ENCODE data around the gene CTDSPL. TPM values are rescaled to one million over a fixed set of nuclear protein-coding genes. Genes with fewer than 3 reads are reported as not detected.

The CTDSPL gene
- total RNA-seq, 2 donors from 2014 or later, result 59.3 to 60.3 TPM

DNA sequence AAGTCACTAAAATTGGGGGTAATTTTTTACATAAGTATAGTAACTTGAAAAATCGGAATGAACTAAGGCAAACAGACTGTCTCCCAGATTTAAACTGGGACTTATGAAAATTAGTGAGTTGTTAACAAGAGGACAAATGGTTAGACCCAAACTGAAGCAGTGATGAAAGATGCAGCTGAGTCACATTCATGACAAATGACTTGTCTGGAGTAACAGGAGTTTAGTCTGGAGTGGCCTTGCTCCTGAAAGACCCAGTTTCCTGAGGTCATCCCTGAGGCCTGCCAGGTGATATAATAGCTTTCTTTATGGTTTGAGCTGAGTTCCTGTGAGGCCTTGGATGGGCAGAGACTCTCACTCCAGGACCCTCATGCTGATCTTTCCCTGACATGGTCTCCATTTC lies 9.6 kb upstream of the CTDSPL start:
- no peak overlapping the region for H3K27ac ChIP-seq
- TF ChIP-seq POLR2AphosphoS5 (IDR thresholded peaks at IDR 0.05) (no peak), POLR2A (IDR thresholded peaks at IDR 0.05) (no peak)
- TF ChIP-seq, protein P1, sequence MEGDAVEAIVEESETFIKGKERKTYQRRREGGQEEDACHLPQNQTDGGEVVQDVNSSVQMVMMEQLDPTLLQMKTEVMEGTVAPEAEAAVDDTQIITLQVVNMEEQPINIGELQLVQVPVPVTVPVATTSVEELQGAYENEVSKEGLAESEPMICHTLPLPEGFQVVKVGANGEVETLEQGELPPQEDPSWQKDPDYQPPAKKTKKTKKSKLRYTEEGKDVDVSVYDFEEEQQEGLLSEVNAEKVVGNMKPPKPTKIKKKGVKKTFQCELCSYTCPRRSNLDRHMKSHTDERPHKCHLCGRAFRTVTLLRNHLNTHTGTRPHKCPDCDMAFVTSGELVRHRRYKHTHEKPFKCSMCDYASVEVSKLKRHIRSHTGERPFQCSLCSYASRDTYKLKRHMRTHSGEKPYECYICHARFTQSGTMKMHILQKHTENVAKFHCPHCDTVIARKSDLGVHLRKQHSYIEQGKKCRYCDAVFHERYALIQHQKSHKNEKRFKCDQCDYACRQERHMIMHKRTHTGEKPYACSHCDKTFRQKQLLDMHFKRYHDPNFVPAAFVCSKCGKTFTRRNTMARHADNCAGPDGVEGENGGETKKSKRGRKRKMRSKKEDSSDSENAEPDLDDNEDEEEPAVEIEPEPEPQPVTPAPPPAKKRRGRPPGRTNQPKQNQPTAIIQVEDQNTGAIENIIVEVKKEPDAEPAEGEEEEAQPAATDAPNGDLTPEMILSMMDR (IDR thresholded peaks at IDR 0.05), result no peak
- H3K4me1 ChIP-seq (replicated peaks), result no peaks in the 10 kb centered on the region
- WGBS, result 98% methylated on average over 1 of the region's 1 CpG
- DNase-seq (ENCODE audit: low spot score), result no peak
- H3K9me3 ChIP-seq, result no peaks in the 10 kb centered on the region
- H3K27me3 ChIP-seq (replicated peaks; ENCODE audit: insufficient read depth), result no peaks in the 10 kb centered on the region
- no peak overlapping the region for H3K4me3 ChIP-seq
- intact Hi-C loops (cut with DNase I), result no loop called here
- no peaks in the 10 kb centered on the region for H3K36me3 ChIP-seq

DNA sequence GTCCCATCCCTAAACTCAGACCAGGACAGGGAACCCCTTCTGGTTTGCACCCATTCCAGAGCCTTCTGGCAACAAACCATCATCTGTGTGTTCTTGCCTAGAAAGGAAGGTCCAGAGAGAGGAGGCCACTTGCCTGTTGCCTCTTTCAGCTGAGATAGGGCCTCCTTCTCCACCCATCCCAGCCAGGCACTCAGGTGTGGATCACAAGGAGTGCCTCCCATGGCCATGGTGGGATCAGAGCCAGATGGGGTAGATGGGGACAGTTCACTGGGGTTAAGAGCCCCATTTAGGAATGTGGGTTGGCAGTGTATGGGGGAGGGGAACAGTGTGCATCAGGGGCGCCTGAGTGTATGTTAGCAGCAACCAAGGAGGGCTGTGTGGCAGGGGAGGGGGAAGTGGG lies 8.9 kb upstream of the CTDSPL start:
- H3K27ac ChIP-seq, result no peak overlapping the region
- no peak for DNase-seq (ENCODE audit: low spot score)
- no peaks in the 10 kb centered on the region for H3K4me1 ChIP-seq (replicated peaks)
- TF ChIP-seq, protein P1 (IDR thresholded peaks at IDR 0.05), result no peak
- no peak for TF ChIP-seq POLR2AphosphoS5 (IDR thresholded peaks at IDR 0.05)
- TF ChIP-seq POLR2A (IDR thresholded peaks at IDR 0.05), result no peak
- H3K4me3 ChIP-seq, result no peak overlapping the region
- no peaks in the 10 kb centered on the region for H3K27me3 ChIP-seq (replicated peaks; ENCODE audit: insufficient read depth)
- WGBS, result 97% methylated on average over 1 of the region's 1 CpG
- no peaks in the 10 kb centered on the region for H3K9me3 ChIP-seq
- intact Hi-C loops (cut with DNase I), result no loop called here
- H3K36me3 ChIP-seq, result no peaks in the 10 kb centered on the region

- Histone ChIP-seq H3K27ac (peak overlapping the region; percentile 68 to 77), H3K4me3 (no peak overlapping the region), H3K9me3 (no peaks in the 10 kb centered on the region), H3K27me3 (replicated peaks; ENCODE audit: insufficient read depth) (no peaks in the 10 kb centered on the region), H3K4me1 (replicated peaks) (no peaks in the 10 kb centered on the region), H3K36me3 (no peaks in the 10 kb centered on the region)
- peak; percentile 95 for TF ChIP-seq POLR2AphosphoS5 (IDR thresholded peaks at IDR 0.05)
- TF ChIP-seq, protein P1 (IDR thresholded peaks at IDR 0.05), result no peak
- intact Hi-C loops (cut with DNase I), result no loop called here
- 39% methylated on average over 11 of the region's 11 CpGs for WGBS
- peak; percentile 97 for DNase-seq (ENCODE audit: low spot score)
Observed at GRCh38 chr3:37853691-37854413, 7.8 kb upstream of the CTDSPL start.

- intact Hi-C loops (cut with DNase I), result loop anchor here (1.0 kb wide), 1 partner anchor 112 kb away; no protein-coding TSS in a partner anchor
- Histone ChIP-seq H3K4me3 (no peak overlapping the region), H3K27ac (peak overlapping the region in 1 of 2 donors; percentile 17), H3K27me3 (replicated peaks; ENCODE audit: insufficient read depth) (no peaks in the 10 kb centered on the region), H3K9me3 (no peaks in the 10 kb centered on the region), H3K4me1 (replicated peaks) (no peaks in the 10 kb centered on the region), H3K36me3 (no peaks in the 10 kb centered on the region)
- peak; percentile 78 for DNase-seq (ENCODE audit: low spot score)
- WGBS, result 36% methylated on average over 5 of the region's 5 CpGs
- TF ChIP-seq POLR2AphosphoS5 (IDR thresholded peaks at IDR 0.05), result peak; percentile 71
- no peak for TF ChIP-seq POLR2A (IDR thresholded peaks at IDR 0.05)
- TF ChIP-seq, protein P1 (IDR thresholded peaks at IDR 0.05), result peak; percentile 92 to 98 (median 93)
Observed at GRCh38 chr3:37855363-37855970, 6.2 kb upstream of the CTDSPL start.

DNA sequence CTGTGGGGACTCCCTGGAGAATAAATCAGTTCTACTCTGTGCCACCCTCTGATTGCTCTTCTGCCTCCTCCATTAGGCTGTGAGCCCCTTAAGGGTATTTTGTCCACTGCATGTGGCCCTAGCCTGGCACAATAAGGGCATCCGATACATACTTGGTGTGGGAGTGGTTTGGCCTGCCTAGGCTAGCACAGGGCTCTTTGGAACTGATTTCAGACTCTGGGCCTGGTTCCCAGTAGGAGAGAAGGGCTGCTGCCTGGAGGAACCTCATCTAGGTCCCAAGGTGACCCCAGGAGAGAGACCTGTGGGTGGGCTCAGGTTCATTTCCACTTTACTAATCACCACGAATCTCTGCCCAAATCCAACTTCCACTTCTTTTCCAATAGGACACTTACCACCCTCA lies 5.3 kb upstream of the CTDSPL start:
- TF ChIP-seq POLR2AphosphoS5 (IDR thresholded peaks at IDR 0.05), result peak; percentile 49
- no peak for TF ChIP-seq POLR2A (IDR thresholded peaks at IDR 0.05)
- H3K36me3 ChIP-seq, result no peaks in the 10 kb centered on the region
- H3K4me1 ChIP-seq (replicated peaks), result no peaks in the 10 kb centered on the region
- no peaks in the 10 kb centered on the region for H3K9me3 ChIP-seq
- H3K27me3 ChIP-seq (replicated peaks; ENCODE audit: insufficient read depth), result no peaks in the 10 kb centered on the region
- no peak overlapping the region for H3K4me3 ChIP-seq
- DNase-seq (ENCODE audit: low spot score), result peak; percentile 62
- WGBS, result 29% methylated on average over 2 of the region's 2 CpGs
- intact Hi-C loops (cut with DNase I), result no loop called here
- peak overlapping the region; percentile 17 to 32 for H3K27ac ChIP-seq

Measured in prostate gland (tissue), 2 donors.